A673 (cell line): ENCODE results near the gene LCLAT1.

ENCODE experiments used
- EZH2 ChIP-seq: fragments of 200-600 bp; sonication (generic); IDR thresholded peaks from 2 replicates; pipeline ENCODE4 v1.6.1; 2017; ENCODE audit warnings: borderline replicate concordance, low read depth, mild to moderate bottlenecking, mixed read lengths, antibody characterized with exemption, low read length; ENCODE audit not compliant: poor library complexity, severe bottlenecking
- TF ChIP-seq, protein P1 (sequence below): fragments of 300-800, 200-600 bp; sonication (generic); conservative IDR thresholded peaks from 2 replicates; pipeline ENCODE4 v1.5.1; 2017; ENCODE audit warnings: low read depth, mild to moderate bottlenecking, antibody characterized with exemption, low read length, moderate library complexity, mixed read lengths

GRCh38 chr2:30688956-30689401 is 241.9 kb downstream of the LCLAT1 start:
- TF ChIP-seq, protein P1, sequence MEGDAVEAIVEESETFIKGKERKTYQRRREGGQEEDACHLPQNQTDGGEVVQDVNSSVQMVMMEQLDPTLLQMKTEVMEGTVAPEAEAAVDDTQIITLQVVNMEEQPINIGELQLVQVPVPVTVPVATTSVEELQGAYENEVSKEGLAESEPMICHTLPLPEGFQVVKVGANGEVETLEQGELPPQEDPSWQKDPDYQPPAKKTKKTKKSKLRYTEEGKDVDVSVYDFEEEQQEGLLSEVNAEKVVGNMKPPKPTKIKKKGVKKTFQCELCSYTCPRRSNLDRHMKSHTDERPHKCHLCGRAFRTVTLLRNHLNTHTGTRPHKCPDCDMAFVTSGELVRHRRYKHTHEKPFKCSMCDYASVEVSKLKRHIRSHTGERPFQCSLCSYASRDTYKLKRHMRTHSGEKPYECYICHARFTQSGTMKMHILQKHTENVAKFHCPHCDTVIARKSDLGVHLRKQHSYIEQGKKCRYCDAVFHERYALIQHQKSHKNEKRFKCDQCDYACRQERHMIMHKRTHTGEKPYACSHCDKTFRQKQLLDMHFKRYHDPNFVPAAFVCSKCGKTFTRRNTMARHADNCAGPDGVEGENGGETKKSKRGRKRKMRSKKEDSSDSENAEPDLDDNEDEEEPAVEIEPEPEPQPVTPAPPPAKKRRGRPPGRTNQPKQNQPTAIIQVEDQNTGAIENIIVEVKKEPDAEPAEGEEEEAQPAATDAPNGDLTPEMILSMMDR: no peak
- no peak for TF ChIP-seq EZH2
